ENCODE results near the gene SEMA4C.

Gene SEMA4C, protein sequence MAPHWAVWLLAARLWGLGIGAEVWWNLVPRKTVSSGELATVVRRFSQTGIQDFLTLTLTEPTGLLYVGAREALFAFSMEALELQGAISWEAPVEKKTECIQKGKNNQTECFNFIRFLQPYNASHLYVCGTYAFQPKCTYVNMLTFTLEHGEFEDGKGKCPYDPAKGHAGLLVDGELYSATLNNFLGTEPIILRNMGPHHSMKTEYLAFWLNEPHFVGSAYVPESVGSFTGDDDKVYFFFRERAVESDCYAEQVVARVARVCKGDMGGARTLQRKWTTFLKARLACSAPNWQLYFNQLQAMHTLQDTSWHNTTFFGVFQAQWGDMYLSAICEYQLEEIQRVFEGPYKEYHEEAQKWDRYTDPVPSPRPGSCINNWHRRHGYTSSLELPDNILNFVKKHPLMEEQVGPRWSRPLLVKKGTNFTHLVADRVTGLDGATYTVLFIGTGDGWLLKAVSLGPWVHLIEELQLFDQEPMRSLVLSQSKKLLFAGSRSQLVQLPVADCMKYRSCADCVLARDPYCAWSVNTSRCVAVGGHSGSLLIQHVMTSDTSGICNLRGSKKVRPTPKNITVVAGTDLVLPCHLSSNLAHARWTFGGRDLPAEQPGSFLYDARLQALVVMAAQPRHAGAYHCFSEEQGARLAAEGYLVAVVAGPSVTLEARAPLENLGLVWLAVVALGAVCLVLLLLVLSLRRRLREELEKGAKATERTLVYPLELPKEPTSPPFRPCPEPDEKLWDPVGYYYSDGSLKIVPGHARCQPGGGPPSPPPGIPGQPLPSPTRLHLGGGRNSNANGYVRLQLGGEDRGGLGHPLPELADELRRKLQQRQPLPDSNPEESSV
- 19.0 to 101 (median 69.8) reads per million in 4 experiments for total RNA-seq

DNA sequence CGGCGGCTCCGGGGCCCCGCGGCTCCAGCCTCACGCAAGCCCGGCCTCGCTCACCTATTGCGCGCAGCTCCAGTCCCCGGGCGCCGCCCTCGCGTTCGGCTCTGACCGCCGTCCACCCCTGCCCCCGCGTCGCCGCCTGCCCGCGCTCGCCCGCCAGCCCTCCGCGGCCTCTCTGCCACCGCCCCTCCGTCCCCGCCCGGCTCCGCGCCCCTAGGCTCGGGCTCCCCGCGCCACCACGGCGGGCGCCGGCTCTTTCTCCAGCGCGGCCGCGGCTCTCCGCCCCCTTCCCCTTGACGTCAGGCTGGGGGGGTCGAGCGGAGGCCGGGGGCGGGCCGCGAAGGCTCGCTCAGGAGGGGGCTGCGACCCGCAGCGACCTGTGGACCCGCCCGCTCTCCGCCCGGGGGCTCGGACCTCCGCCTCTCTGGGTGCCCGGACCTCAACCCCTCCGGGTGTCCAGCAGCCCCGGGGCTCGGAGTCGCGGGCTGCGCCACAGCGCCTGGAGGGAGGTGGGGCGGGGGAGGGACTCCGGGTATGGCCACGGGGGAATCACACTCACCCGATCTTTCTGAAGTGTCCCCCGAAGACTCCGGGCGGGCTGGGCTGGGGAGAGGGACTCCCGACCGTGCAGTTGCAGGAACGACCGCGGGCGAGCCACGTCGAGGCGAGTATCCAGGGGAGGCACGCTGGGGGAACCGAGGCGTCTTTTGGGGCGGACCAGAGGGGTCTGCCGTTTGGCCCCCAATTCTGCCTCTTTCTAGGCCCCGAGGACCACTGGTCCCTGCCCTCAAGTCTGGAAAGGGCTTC, at the start of gene SEMA4C:
Gene SEMA4C, minus strand, starts transcription at position 259 of the 804 bp plus-strand sequence. CDS start 2,194 bp downstream, outside the sequence.
- DNase-seq = peak; percentile 42

DNA sequence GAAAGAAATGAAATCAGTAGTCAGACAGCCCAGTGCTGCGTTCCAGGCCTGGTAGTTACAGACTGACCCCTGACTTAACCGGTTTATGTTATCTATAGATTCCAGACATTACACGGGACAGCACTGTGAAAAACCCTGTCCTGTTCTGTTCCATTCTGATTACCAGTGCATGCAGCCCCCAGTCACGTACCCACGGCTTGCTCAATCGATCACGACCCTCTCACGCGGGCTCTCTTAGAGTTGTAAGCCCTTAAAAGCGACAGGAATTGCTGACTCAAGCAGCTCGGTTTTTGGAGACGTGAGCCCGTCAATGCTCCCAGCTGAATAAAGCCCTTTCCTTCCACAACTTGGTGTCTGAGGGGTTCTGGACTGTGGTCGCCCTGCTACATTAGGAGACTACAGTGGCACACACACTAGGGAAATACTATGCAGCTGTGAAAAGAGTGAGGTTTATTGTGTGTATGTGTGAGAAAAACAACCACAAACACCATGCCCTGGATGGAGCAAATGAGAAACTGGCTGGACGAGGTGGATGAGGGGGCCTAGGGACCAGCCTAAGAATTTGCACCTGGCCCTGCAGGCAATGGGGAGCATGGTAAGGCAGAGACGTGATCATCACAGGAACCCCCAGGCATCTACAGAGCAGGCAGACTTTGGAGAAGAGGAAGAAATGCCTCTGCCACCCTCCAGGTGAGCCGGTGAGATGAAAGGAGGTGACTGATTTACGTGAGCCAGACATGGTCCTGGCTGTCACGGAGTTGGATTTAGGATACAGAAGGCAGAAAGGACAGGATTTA, 49.1 kb upstream of the SEMA4C start:
- no peak for DNase-seq

DNA sequence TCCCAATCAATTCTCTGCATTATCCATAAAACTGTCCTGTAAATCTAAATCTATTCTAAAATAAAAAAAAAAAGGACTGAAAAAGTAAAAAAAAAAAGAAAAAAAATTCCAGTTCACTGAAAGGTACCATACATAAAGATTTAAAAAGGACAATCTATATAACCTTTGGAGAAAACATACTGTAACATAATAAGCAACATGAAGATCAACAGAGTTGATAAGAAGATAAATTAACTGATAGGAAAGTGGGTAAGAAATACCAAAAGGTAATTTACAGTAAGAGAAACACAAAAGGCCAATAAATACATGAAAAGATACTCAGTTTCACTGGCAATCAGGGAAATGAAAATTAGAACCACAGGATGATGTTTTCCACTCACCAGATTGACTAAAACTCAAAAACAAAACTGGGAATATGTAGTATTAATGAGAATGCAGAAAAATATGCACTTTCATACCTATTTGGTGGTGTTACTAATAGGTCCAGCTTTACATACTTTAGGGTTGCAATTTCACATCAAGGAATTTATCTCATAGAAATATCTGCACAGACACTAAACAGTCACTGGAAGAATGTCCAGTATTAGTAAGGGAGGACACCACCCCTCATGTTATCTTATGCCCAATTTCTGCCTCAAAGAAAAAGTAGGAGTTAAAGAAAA, 48.3 kb upstream of the SEMA4C start:
- DNase-seq = no peak

DNA sequence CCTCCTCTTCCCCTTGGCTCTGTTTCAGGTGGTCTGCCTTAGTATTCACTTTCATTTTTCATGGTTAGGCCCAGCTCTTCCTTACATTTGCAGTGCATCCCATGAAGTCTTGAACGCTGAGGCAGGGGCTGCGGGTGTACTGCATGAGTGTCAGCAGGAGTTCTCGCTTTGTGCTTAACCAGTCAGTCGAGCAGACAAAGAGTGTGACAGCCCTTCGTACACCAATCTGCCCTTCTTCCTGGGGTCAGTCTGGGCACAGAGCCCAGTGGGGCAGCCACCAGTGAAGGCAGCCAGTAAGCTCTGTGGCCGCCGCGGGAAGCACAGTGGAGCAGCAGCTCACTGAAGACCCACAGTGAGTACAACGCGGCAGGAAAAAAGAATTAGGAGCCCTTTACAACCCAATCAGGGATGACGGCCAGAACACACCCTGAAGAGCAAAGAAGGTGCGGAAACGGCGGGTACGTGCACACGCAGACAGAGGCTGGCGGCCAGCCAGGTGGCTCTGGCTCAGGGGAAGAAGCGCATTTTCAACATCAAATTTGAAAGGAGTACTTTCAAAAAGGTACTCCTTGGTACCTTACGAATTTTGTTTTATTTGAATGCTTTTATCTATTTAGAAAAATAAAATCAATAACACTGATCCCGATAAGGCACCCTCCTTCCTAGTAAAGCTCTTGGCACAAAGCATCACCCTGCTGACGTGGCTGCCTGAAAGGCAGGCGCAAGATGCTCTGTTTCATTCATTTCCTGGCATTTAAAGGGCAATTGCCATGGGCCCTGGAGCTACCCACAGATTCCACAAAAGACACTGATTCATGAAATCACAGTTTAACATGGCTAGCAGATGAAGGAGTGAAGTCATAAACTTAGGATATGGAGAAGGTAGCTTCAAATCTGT, 47.0 kb upstream of the SEMA4C start:
- no peak for DNase-seq

DNA sequence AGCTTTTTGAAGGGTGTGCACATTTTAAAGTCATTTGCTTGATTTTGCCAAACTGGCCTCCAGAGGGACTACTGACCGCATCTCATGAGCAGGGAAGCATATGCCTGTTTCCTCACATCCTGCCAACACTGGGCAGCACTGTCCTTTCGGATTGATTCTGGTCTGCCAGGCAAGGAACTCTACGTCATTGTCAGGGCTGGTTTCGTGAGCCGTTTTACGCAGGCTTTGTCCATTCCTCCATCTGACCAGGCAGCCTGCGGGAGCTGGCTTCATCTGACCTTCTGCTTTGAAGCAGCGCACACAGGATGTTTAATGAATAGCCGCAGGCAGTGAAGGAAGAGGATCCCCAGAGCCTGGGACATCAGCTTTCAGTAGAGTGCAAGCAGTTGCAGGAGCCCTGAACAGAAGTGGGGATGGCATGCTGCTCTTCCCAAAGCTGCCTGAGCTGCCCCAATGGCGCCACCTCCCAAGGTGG, 46.3 kb upstream of the SEMA4C start:
- DNase-seq = no peak

- no peak for DNase-seq
Measured at GRCh38 chr2:96914332-96914731, 44.5 kb upstream of the SEMA4C start.

- peak; percentile 20 for DNase-seq
Measured at GRCh38 chr2:96913398-96914202, 43.7 kb upstream of the SEMA4C start.

- DNase-seq = no peak
Measured at GRCh38 chr2:96913117-96913397, 43.2 kb upstream of the SEMA4C start.

DNA sequence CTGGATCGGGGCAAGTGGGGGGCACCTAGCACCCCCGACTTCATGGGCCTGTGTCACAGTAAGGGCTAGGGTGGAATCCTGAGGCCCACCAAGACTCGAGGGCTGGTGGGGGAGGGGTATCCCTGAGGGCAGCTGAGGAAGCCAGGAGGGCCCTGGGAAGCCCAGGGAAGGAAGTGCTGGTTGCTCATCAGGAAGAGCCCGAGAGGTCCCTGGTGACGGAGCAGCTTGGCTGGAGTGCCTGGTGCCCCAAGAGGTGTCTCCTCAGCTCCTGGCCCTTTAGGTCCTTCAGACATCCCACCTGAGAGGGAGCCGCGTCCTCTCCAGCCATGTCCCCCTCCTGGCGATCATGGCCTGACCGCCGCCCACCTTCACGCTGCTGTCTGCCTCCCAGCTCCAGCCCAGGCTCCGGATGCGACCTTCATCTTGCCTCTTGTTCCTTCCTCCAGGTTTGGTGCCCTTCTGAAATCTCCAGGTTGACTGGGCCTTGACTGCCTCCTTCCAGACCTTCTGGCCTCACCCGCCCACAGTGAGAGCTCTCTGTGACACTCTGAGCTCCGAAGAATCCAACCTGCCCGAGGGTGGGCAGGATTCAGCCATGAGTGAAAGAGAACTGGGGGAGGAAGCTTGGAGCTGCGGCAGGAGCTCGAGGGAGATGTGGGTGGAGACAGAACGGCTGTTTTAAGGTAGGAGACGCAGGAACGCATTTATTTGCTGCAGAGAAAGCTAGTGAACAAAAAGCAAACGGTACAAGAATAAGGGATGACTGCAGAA, 42.7 kb upstream of the SEMA4C start:
- DNase-seq = no peak

DNA sequence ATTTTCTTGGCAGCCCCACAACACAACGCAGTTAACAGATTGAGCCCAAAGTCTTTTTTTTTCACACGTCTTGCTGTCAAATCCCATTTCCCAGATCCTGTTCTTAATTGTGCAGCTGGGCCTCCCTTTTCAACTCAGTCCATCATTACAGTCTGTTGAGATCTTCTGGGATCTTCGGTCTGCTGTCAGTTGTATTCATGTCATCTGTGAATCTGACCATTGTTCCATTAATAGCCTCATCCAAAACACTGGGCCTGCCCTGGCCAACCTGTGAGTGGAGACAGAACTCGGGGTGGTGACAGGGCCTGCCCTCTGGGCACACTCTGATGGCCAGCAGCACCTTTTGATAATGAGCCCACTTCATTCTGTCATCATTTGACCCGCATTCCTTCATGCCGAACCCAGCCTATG, 39.7 kb upstream of the SEMA4C start:
- DNase-seq = no peak

DNA sequence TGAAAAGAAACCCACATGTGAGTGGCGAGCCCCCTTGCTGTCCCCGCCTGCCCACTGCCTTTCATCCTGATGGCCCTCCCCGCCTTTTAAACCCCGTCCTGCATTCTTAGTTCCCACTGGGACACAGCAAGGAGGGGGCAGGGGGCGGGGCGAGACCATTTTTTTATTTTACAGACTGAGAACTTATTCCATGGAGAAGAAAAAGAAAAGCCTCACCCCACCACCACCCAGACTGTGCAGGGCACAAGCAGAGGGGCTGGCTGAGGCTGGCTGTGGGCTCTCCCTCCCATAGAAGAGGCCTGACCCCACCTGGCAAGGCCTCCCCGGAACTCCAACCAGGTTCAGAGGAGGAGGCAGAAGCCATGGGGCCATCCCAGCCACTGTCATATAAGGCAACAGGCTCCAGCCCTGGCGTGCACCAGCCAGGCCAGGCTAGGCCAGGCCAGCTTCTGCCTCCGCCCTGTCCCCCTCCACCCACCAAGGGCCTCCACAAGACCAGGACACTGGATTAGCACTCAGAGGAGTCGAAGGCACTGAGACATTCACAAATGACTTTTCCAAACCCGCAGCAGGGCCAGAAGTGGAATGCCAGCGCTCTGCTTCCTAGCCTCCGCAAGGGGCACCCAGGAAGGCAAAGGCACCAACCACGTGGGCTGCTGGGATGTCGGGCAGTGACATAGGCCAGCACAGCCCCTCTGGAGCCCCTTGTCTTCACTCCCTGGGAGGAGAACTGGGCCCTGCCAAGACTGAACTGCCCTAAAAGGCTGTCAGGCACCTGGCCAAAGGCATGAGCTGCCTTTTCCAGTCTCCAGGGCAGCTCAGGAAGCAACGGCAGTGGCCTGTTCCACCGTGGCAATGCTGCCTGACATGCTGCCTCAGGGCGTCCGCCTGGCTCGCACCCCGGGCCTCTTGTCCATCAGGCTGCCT, 37.5 kb upstream of the SEMA4C start:
- DNase-seq = no peak

- DNase-seq = no peak
Measured at GRCh38 chr2:96906729-96907114, 36.8 kb upstream of the SEMA4C start.

DNA sequence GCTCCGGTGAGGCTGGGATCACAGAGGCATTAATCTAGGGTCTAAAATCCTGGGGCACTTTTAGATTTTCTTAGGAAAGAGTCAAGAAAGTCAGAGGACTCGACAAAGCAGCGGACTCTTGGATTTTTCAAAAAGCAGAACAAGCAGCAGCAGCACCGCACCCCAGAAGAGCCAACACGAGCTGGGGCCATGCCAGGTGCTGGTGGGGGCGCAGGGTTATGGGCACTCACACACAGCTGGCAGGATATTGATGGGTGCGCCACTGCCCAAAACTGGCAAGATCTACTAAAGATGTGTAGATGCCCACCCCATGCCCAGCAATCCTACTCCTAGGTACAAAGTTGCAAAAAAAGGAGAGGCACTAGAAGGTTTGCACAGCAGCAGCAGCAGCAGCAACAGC, 33.9 kb upstream of the SEMA4C start:
- no peak for DNase-seq

GRCh38 chr2:96903318-96903717, 33.4 kb upstream of the SEMA4C start:
- DNase-seq = no peak

DNA sequence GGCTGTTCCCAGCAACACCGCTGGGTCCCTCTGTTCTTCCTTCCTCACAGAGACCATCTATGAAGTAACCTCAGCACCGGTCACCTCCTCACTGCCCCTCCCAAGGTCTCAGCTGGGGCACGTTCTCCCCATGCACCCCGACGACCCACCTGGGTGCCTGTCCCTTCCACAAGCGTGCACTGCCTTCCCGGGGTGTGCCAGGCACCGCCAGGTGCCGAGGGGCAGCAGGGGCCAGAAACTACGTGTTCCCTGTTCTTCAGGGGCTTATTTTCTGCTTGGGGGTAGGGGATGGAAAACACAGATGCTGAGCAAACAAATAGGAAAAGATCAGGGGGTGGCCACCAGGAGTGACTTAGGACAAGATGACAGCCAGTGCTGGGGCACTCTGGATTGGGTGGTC, 30.4 kb upstream of the SEMA4C start:
- no peak for DNase-seq

DNA sequence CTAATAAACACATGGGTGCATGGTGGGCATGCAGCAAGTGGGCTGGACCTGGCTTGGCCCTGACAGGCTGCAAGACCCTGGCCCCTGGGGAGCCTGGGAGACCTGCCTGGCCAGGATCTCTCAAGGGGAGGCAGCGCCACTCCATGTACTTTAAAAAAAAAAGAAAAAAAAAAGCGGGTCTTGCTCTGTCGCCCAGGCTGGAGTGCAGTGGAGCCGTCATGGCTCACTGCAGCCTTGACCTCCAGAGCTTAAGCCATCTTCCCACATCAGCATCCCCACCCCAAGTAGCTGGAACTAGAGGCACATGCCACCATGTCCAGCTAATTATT, 29.5 kb upstream of the SEMA4C start:
- no peak for DNase-seq

- no peak for DNase-seq
Measured at GRCh38 chr2:96898641-96899412, 28.9 kb upstream of the SEMA4C start.
